K562 (cell line): ENCODE results near the gene CHL1.

ENCODE experiments used
- ARID2 ChIP-seq: fragments of 450-650 bp; IDR thresholded peaks from 2 replicates; pipeline ENCODE4 v1.6.1; 2017; ENCODE audit warnings: antibody characterized with exemption, mild to moderate bottlenecking
- ARID4B ChIP-seq: sonication (generic); formaldehyde crosslinking; IDR thresholded peaks from 2 replicates; pipeline ENCODE4 v1.8.0; 2022; ENCODE audit warnings: mild to moderate bottlenecking, missing genetic modification reagents
- DMBX1 ChIP-seq: fragments of 250-450 bp; sonication (Bioruptor Pico); IDR thresholded peaks from 2 replicates; pipeline ENCODE4 v1.8.0; 2022; ENCODE audit warnings: inconsistent platforms, mild to moderate bottlenecking, moderate library complexity, borderline replicate concordance
- FOS ChIP-seq: IDR thresholded peaks from 3 replicates; pipeline ENCODE4 v1.6.1; 2011; ENCODE audit not compliant: insufficient read length; ENCODE audit errors: extremely low read depth
- HNRNPLL ChIP-seq: fragments of 200-400 bp; formaldehyde crosslinking; IDR thresholded peaks from 2 replicates; pipeline ENCODE4 v1.6.1; 2017; ENCODE audit warnings: low read length, low read depth, mild to moderate bottlenecking; ENCODE audit not compliant: poor library complexity, severe bottlenecking
- POLR2AphosphoS5 ChIP-seq: IDR thresholded peaks from 2 replicates; pipeline ENCODE4 v1.6.1; 2011; ENCODE audit warnings: mild to moderate bottlenecking, low read depth, low read length, moderate library complexity; ENCODE audit not compliant: control insufficient read depth, insufficient read depth
- RFX5 ChIP-seq: IDR thresholded peaks from 2 replicates; pipeline ENCODE4 v1.6.1; 2011; ENCODE audit warnings: low read depth, mild to moderate bottlenecking, improper control_type of control experiment, low read length
- TBP ChIP-seq: optimal IDR thresholded peaks from 2 replicates; pipeline ENCODE3; 2011; ENCODE audit warnings: low read depth, low read length, improper control_type of control experiment
- ZFP1 ChIP-seq: fragments of 450-650 bp; formaldehyde crosslinking; IDR thresholded peaks from 2 replicates; pipeline ENCODE4 v1.4.0; 2020; ENCODE audit warnings: mild to moderate bottlenecking, mixed read lengths
- ZNF696 ChIP-seq: fragments of 250-450 bp; sonication (Bioruptor Pico); conservative IDR thresholded peaks from 2 replicates; pipeline ENCODE4 v1.4.0; 2020; ENCODE audit warnings: mild to moderate bottlenecking, moderate library complexity
- TF ChIP-seq, protein P1 (sequence below), 2 experiments: fragments of 450-650 bp in 1 of 2; sonication (generic) in 1 of 2; formaldehyde crosslinking in 1 of 2; IDR thresholded peaks in 1 of 2; conservative IDR thresholded peaks in 1 of 2; 2 replicates each; pipeline versions ENCODE4 v1.6.1 to v1.8.1; 2016 to 2023; ENCODE audit warnings: mild to moderate bottlenecking in 2 of 2, moderate library complexity in 2 of 2, inconsistent platforms in 1 of 2, missing genetic modification reagents in 1 of 2

DNA sequence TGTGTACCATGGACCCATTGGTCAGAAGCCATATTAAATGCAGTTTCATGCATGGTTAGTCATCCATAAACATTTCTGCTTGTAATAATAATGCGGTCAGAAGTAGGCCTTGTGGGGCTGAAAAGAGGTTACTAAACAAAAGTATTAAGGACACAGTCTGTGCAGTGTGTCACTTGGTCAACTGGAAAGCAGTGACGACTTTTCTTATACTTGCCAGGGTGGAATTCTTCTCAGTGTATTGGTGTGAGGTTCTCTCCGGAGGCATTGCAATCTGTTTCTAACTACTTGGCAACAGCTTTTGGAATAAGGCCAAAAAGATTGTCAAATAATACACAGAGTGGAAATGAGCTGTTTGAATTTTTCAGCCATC is 46.8 kb downstream of the CHL1 start:
- TF ChIP-seq RFX5 (no peak), ARID4B (CRISPR knock-in tag) (no peak), ZFP1 (CRISPR knock-in tag) (no peak), ARID2 (no peak), FOS (no peak), HNRNPLL (no peak), TBP (no peak), ZNF696 (CRISPR knock-in tag) (no peak), DMBX1 (CRISPR knock-in tag) (no peak), POLR2AphosphoS5 (no peak)
- TF ChIP-seq, protein P1, sequence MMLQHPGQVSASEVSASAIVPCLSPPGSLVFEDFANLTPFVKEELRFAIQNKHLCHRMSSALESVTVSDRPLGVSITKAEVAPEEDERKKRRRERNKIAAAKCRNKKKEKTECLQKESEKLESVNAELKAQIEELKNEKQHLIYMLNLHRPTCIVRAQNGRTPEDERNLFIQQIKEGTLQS (IDR thresholded peaks at IDR 0.05), result no peak
- TF ChIP-seq, protein P1 (CRISPR knock-in tag; conservative IDR thresholded peaks at IDR 0.05), result no peak
